HCT116 (cell line): Measurements from ENCODE around the gene GNG2. TPM values are rescaled to one million over a fixed set of nuclear protein-coding genes. Genes with fewer than 3 reads are reported as not detected.

ENCODE experiments used
- ATAC-seq: fragments of 200-7000 bp; cut with Tn5 transposase; 2 replicates; pipeline ENCODE4 v1.9.1; 2020; ENCODE audit warnings: mild to moderate bottlenecking, moderate library complexity
- BruUV-seq: library from RNA; stranded (reverse); fragments of 400-500 nt; replicated peaks from 2 replicates; lab custom pipeline; 2021; lab: Mats Ljungman, UMichigan
- CTCF ChIA-PET: fragments of 300-600 bp; sonication (Branson Sonifier 250); formaldehyde crosslinking; loops from one replicate; lab custom pipeline; 2021; ENCODE audit warnings: antibody characterized with exemption; lab: Charles Lee
- POLR2A ChIA-PET: fragments of 300-600, 350-600 bp; sonication (Branson Sonifier 250); formaldehyde crosslinking; loops from one replicate; lab custom pipeline; 2021; ENCODE audit warnings: antibody characterized with exemption; lab: Charles Lee
- RAD21 ChIA-PET, 2 experiments: fragments of 300-600 bp; sonication (Branson Sonifier 250); formaldehyde crosslinking; loops; one replicate each; lab custom pipeline; 2023; ENCODE audit warnings: low total read pairs in 2 of 2; ENCODE audit not compliant: uncharacterized antibody in 2 of 2, unreplicated experiment in 2 of 2, low non-redundant PET in 1 of 2; lab: Charles Lee
- DNase-seq: peaks from one replicate; pipeline ENCODE4 v3.0.0-alpha.2; 2010; ENCODE audit warnings: low read depth, low spot score
- H2AFZ ChIP-seq: fragments of 200-600 bp; shearing (Covaris generic), sonication (generic); 2 replicates; pipeline ENCODE4 v1.6.1; 2017; ENCODE audit warnings: low read depth, mixed run types, mixed read lengths, antibody characterized with exemption, low read length; ENCODE audit not compliant: poor library complexity, severe bottlenecking
- H3K27ac ChIP-seq: 2 replicates; pipeline ENCODE4 v1.5.1; 2012; ENCODE audit warnings: low read depth, low read length
- H3K27me3 ChIP-seq: fragments of 200-600 bp; sonication (generic); 2 replicates; pipeline ENCODE4 v1.6.1; 2016; ENCODE audit warnings: mixed run types, low read length, mixed read lengths; ENCODE audit not compliant: insufficient read depth
- H3K36me3 ChIP-seq, 2 experiments: fragments of 200-500 bp in 1 of 2; fragments of 200-600 bp in 1 of 2; sonication (Bioruptor generic) in 1 of 2; sonication (generic) in 1 of 2; 2 replicates each; pipeline versions ENCODE4 v1.5.1 to v1.6.1; 2014 to 2016; ENCODE audit warnings: low read length in 2 of 2, inconsistent platforms in 1 of 2, mixed read lengths in 1 of 2, mixed run types in 1 of 2; ENCODE audit not compliant: insufficient read depth in 2 of 2, control insufficient read depth in 1 of 2
- H3K4me1 ChIP-seq, 2 experiments: fragments of 200-600 bp in 1 of 2; sonication (generic) in 1 of 2; 2 replicates each; pipeline versions ENCODE4 v1.5.1 to v1.6.1; 2012 to 2017; ENCODE audit warnings: low read length in 2 of 2, inconsistent platforms in 1 of 2, mild to moderate bottlenecking in 1 of 2, mixed read lengths in 1 of 2, mixed run types in 1 of 2, moderate library complexity in 1 of 2; ENCODE audit not compliant: insufficient read depth in 2 of 2, control insufficient read depth in 1 of 2
- H3K4me2 ChIP-seq: fragments of 200-600 bp; sonication (generic); 2 replicates; pipeline ENCODE4 v1.6.1; 2017; ENCODE audit warnings: mixed run types, low read length, mixed read lengths
- H3K4me3 ChIP-seq, 2 experiments: fragments of 200-600 bp in 1 of 2; sonication (generic) in 1 of 2; replicated peaks in 1 of 2; 2 replicates each; pipeline ENCODE4 v1.5.1; 2011 to 2016; ENCODE audit warnings: low read length in 2 of 2, control low read depth in 1 of 2, low read depth in 1 of 2, mild to moderate bottlenecking in 1 of 2, mixed read lengths in 1 of 2, mixed run types in 1 of 2
- H3K79me2 ChIP-seq: fragments of 200-600 bp; sonication (generic); 2 replicates; pipeline ENCODE4 v1.6.1; 2017; ENCODE audit warnings: mild to moderate bottlenecking, mixed run types, low read length, moderate library complexity, mixed read lengths; ENCODE audit not compliant: insufficient read depth
- H3K9ac ChIP-seq: fragments of 200-600 bp; sonication (generic); 2 replicates; pipeline ENCODE4 v1.6.1; 2016; ENCODE audit warnings: low read length, mixed read lengths
- H3K9me2 ChIP-seq: fragments of 200-600 bp; sonication (generic), shearing (Covaris generic); 2 replicates; pipeline ENCODE4 v1.6.1; 2017; ENCODE audit warnings: mixed run types, mild to moderate bottlenecking, moderate library complexity; ENCODE audit not compliant: insufficient read depth
- H3K9me3 ChIP-seq, 2 experiments: fragments of 200-500 bp in 1 of 2; fragments of 200-600 bp in 1 of 2; sonication (Bioruptor generic) in 1 of 2; sonication (generic) in 1 of 2; 2 replicates each; pipeline ENCODE4 v1.6.1; 2014 to 2017; ENCODE audit warnings: low read length in 2 of 2, mixed read lengths in 2 of 2, inconsistent platforms in 1 of 2, low read depth in 1 of 2, mild to moderate bottlenecking in 1 of 2, mixed run types in 1 of 2, moderate library complexity in 1 of 2; ENCODE audit not compliant: control insufficient read depth in 1 of 2, insufficient read depth in 1 of 2
- H4K20me1 ChIP-seq: fragments of 200-600 bp; sonication (generic), shearing (Covaris generic); 2 replicates; pipeline ENCODE4 v1.6.1; 2017; ENCODE audit warnings: mixed run types, mild to moderate bottlenecking, moderate library complexity; ENCODE audit not compliant: insufficient read depth
- CBX3 ChIP-seq: IDR thresholded peaks from 2 replicates; pipeline ENCODE4 v1.6.1; 2012; ENCODE audit warnings: low read depth
- EGR1 ChIP-seq: IDR thresholded peaks from 2 replicates; pipeline ENCODE4 v1.6.1; 2012; ENCODE audit warnings: low read depth
- ELF1 ChIP-seq: IDR thresholded peaks from 2 replicates; pipeline ENCODE4 v1.6.1; 2012; ENCODE audit warnings: low read depth, borderline replicate concordance
- EZH2 ChIP-seq: fragments of 200-600 bp; sonication (generic); IDR thresholded peaks from 2 replicates; pipeline ENCODE4 v1.6.1; 2017; ENCODE audit warnings: antibody characterized with exemption, mixed run types
- FOSL1 ChIP-seq: IDR thresholded peaks from 2 replicates; pipeline ENCODE4 v1.6.1; 2012; ENCODE audit warnings: low read depth
- MAX ChIP-seq: IDR thresholded peaks from 2 replicates; pipeline ENCODE4 v1.6.1; 2012
- POLR2A ChIP-seq: IDR thresholded peaks from 2 replicates; pipeline ENCODE4 v1.7.0; 2011; ENCODE audit warnings: borderline replicate concordance; ENCODE audit not compliant: insufficient read depth, insufficient read length; ENCODE audit errors: extremely low read depth
- POLR2AphosphoS5 ChIP-seq: IDR thresholded peaks from 2 replicates; pipeline ENCODE4 v1.6.1; 2011; ENCODE audit warnings: mild to moderate bottlenecking, low read depth, low read length, moderate library complexity
- RAD21 ChIP-seq: IDR thresholded peaks from 2 replicates; pipeline ENCODE4 v1.6.1; 2012; ENCODE audit warnings: low read depth, mild to moderate bottlenecking
- REST ChIP-seq: IDR thresholded peaks from 2 replicates; pipeline ENCODE4 v1.6.1; 2012; ENCODE audit warnings: low read depth
- SIN3A ChIP-seq: IDR thresholded peaks from 2 replicates; pipeline ENCODE4 v1.6.1; 2012; ENCODE audit warnings: low read depth
- SP1 ChIP-seq: IDR thresholded peaks from 2 replicates; pipeline ENCODE4 v1.6.1; 2012; ENCODE audit warnings: low read depth
- TCF7L2 ChIP-seq: IDR thresholded peaks from 2 replicates; pipeline ENCODE4 v1.7.0; 2011; ENCODE audit warnings: borderline replicate concordance, inconsistent platforms; ENCODE audit not compliant: insufficient read depth, insufficient read length; ENCODE audit errors: extremely low read depth
- YY1 ChIP-seq: IDR thresholded peaks from 2 replicates; pipeline ENCODE4 v1.6.1; 2011; ENCODE audit warnings: low read length, low read depth, moderate library complexity, mild to moderate bottlenecking; ENCODE audit not compliant: insufficient replicate concordance; ENCODE audit errors: extremely low read depth
- ZFX ChIP-seq: fragments of 450-650 bp; IDR thresholded peaks from 2 replicates; pipeline ENCODE4 v1.6.1; 2017
- ZNF274 ChIP-seq: fragments of 200-500 bp; sonication (Bioruptor generic); IDR thresholded peaks from 2 replicates; pipeline ENCODE4 v1.6.1; 2014; ENCODE audit warnings: mild to moderate bottlenecking, low read depth, low read length, inconsistent platforms
- intact Hi-C: fragments of 100-400 bp; cut with micrococcal nuclease; formaldehyde crosslinking; loops from 2 replicates; pipeline ENCODE4 v1.10.0; 2022
- total RNA-seq: library from RNA; stranded (reverse); gene quantifications from one replicate; pipeline ENCODE4 v1.2.1, GENCODE V29; 2021; ENCODE audit not compliant: unreplicated experiment
- TF ChIP-seq, protein P1 (sequence below): IDR thresholded peaks from 2 replicates; pipeline ENCODE4 v1.6.1; 2011; ENCODE audit warnings: mild to moderate bottlenecking, low read length, moderate library complexity; ENCODE audit not compliant: insufficient replicate concordance; ENCODE audit errors: extremely low read depth

Gene GNG2
- total RNA-seq, 1 experiment from 2014 or later, result 0.74 TPM

- BruUV-seq, result no TSS peak
- Histone ChIP-seq H3K4me3 (no peak overlapping the region), H3K79me2 (no peaks in the 10 kb centered on the region), H3K4me1 (peaks cover 8 to 12% of the 10 kb centered on the region in 2 experiments), H3K9me2 (no peaks in the 10 kb centered on the region), H4K20me1 (no peaks in the 10 kb centered on the region), H3K9me3 (no peaks in the 10 kb centered on the region), H2AFZ (no peak overlapping the region), H3K36me3 (no peaks in the 10 kb centered on the region), H3K4me2 (no peak overlapping the region), H3K27me3 (no peaks in the 10 kb centered on the region), H3K9ac (no peak overlapping the region), H3K27ac (no peak overlapping the region)
- intact Hi-C loops, result no loop called here
- TF ChIP-seq SP1 (no peak), POLR2AphosphoS5 (no peak), TCF7L2 (no peak), CBX3 (no peak), ELF1 (no peak), POLR2A (no peak), FOSL1 (no peak), MAX (no peak), ZNF274 (no peak), YY1 (no peak), EGR1 (no peak), REST (no peak), ZFX (no peak), SIN3A (no peak), RAD21 (no peak), EZH2 (no peak)
- TF ChIP-seq, protein P1, sequence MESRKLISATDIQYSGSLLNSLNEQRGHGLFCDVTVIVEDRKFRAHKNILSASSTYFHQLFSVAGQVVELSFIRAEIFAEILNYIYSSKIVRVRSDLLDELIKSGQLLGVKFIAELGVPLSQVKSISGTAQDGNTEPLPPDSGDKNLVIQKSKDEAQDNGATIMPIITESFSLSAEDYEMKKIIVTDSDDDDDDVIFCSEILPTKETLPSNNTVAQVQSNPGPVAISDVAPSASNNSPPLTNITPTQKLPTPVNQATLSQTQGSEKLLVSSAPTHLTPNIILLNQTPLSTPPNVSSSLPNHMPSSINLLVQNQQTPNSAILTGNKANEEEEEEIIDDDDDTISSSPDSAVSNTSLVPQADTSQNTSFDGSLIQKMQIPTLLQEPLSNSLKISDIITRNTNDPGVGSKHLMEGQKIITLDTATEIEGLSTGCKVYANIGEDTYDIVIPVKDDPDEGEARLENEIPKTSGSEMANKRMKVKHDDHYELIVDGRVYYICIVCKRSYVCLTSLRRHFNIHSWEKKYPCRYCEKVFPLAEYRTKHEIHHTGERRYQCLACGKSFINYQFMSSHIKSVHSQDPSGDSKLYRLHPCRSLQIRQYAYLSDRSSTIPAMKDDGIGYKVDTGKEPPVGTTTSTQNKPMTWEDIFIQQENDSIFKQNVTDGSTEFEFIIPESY, result no peak
- ChIA-PET POLR2A (no interaction called here), RAD21 (no interaction called here), CTCF (no interaction called here)
- no peak for DNase-seq
- no peak for ATAC-seq
Measured at GRCh38 chr14:51871846-51872245, 11.4 kb downstream of the GNG2 start.
